SK-N-MC (cell line): ENCODE data around the gene HECTD4.

Experiments used
- FOXP2 ChIP-seq: optimal IDR thresholded peaks from 2 replicates; pipeline ENCODE3; 2011; ENCODE audit warnings: mild to moderate bottlenecking, moderate library complexity; ENCODE audit not compliant: insufficient read depth; ENCODE audit errors: extremely low read length, control extremely low read depth
- POLR2AphosphoS5 ChIP-seq: IDR thresholded peaks from 2 replicates; pipeline ENCODE4 v1.6.1; 2012; ENCODE audit warnings: mild to moderate bottlenecking, low read depth, low read length, borderline replicate concordance

DNA sequence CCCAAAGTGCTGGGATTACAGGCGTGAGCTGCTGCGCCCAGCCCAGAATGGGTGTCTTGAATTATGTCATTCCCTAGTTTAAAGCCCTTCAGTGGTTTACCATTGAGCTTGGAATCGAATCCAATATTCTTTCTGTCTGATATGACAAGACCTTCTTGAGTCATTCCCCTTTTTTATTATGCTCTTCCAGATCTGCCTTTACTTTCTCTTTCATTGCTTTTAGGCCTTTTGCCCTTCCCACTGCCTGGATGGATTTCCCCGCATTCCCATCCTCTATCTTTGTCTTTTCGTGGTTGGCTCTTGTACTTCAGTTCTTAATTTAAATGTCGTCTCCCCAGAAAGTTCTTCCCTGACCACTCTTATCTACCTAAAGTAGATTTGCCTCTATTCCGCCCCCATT, 255.3 kb downstream of the HECTD4 start:
- TF ChIP-seq POLR2AphosphoS5 (no peak), FOXP2 (no peak)
